ENCODE results near the gene PLCB4. TPM values are rescaled to one million over a fixed set of nuclear protein-coding genes. Genes with fewer than 3 reads are reported as not detected.
A peak's percentile ranks its signal among the peaks of the same experiment; 100 is the strongest.

Gene PLCB4
- total RNA-seq, 1 experiment from 2014 or later, result 10.0 TPM

DNA sequence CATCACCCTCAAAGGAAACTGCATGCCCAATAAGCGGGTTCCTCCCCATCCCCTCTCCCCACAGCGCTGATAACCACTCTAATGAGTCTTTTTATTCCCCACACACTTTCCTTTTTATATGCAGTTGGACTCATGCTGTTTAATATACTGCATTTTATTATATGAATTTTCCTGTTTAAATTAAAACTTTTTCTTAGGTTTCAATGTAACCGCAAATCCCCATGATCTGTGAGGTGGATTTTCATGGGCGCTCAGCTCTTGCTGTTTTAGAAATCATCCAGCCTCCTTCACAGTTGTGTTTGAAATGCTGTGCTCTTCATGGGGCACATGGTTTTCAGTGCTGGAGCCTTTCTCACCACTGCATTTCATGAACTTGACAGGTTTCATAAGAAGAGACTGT is 280.4 kb downstream of the PLCB4 start:
- DNase-seq (ENCODE audit: low read depth), result no peak
- in situ Hi-C loops (cut with HindIII; ENCODE audit: low pct_unique_long_range_greater_than_20kb, low sequenced_read_pairs), result no loop called here

DNA sequence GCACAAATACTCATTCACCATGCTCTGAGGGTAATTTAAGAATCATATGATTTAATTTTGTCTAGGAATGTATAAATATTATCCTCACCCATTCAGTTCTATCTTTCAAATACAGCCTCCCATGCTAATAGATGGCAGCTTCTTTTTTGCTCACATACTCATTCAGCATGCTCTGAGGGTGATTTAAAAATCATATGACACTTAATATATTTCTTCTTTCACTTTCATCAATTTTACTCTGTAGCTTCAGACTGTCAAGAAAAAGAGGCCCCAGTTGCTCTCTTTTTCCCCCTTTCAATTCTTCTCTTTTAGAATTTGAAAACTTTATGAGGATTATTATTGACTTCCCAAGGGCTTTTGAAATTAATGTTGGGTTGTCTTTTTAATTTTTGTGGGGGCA is 283.9 kb downstream of the PLCB4 start:
- no peak for DNase-seq (ENCODE audit: low read depth)
- in situ Hi-C loops (cut with HindIII; ENCODE audit: low pct_unique_long_range_greater_than_20kb, low sequenced_read_pairs), result loop anchor here (25.0 kb wide), 2 partner anchors 490 to 590 kb away; no protein-coding TSS in a partner anchor

DNA sequence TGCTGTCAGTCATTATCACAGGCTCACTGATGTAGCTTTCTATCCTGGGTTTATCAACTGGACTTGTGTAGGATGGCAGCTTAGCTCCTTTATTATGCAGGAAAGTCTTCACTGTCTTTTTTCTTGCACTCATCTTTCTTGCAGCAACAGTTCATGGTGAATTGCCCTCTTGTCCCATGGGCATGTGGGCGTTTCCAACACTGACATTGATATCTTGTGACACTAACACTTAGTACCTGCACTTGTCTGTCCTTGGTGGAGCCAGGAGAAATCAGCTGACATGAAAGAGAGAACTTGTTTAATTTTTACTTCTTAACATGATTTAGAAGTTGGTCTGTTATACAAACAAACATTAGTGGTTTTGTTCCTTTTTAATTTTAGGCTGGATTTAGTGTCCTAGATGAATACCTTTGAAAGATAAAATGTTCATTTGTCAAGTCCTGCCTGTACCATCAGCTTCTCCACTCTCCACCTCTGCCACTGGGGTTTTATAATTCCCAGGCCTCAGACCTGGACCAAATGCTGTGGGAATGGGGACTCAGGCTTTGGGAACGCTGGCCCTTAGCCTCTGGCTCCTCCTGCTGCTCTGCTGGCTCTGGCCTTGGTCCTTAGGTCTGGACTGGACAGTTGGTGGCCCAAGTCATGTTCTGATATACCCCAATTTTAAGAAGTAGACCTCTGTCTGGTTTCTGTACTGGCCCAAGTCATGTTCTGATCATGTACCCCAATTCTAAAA is 284.5 kb downstream of the PLCB4 start:
- no peak for DNase-seq (ENCODE audit: low read depth)
- in situ Hi-C loops (cut with HindIII; ENCODE audit: low pct_unique_long_range_greater_than_20kb, low sequenced_read_pairs), result loop anchor here (25.0 kb wide), 2 partner anchors 491 to 591 kb away; no protein-coding TSS in a partner anchor

DNA sequence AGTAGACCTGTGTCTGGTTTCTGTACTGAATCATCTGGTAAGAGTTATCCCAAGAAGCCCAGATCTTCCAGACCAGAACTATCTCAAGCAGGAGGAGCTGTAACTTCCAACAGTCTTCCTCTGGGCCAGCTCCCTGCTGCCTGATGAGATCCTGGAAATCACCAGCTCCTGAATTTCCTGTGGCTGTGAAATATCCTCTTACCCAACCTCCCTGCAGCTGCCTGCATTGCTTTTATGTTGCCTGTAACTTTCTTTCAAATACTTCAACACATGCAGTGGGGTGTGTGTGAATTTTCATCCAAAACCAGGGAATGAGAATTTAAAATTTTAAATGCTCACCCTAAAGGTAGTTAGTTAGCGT is 285.0 kb downstream of the PLCB4 start:
- DNase-seq (ENCODE audit: low read depth), result no peak
- in situ Hi-C loops (cut with HindIII; ENCODE audit: low pct_unique_long_range_greater_than_20kb, low sequenced_read_pairs), result loop anchor here (25.0 kb wide), 2 partner anchors 492 to 592 kb away; no protein-coding TSS in a partner anchor

DNA sequence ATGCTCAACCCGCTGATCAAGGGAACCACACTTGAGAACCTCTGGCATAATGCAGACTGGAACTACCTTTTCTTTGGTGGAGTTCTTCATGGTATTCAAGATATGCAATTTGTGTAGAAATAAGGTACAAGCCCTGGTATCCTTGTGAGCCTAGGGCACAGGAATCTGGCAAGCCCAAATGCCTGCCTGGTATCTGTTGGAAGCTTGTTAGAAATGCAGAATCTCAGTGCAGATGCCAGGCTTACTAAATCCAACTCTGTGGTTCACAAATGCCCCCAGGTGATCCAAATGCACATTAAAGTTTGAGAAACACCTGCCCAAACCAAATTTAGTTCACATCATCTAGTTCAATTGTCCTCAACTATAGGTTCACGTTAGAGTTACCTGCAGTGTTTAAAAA is 285.7 kb downstream of the PLCB4 start:
- no peak for DNase-seq (ENCODE audit: low read depth)
- in situ Hi-C loops (cut with HindIII; ENCODE audit: low pct_unique_long_range_greater_than_20kb, low sequenced_read_pairs), result loop anchor here (25.0 kb wide), 2 partner anchors 492 to 592 kb away; no protein-coding TSS in a partner anchor

DNA sequence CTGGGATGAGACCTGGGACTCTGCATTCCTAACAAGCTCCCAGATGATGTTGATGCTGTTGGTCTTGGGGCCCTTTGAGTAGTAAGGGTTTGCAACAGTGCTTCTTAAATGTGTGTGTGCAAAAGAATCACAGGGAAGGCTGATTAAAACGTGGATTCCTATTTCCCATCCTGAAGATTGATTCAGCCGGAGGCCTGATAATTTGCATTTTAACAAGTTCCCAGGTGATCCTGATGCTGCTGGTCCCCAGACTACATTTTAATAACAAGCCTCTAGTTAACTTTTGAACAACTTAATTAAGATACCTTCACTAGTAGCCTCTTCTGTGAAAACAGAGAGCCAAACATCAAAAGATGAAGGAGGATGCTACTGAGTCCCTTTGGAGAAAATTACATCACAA is 289.1 kb downstream of the PLCB4 start:
- DNase-seq (ENCODE audit: low read depth), result no peak
- in situ Hi-C loops (cut with HindIII; ENCODE audit: low pct_unique_long_range_greater_than_20kb, low sequenced_read_pairs), result loop anchor here (25.0 kb wide), 2 partner anchors 496 to 596 kb away; no protein-coding TSS in a partner anchor

DNA sequence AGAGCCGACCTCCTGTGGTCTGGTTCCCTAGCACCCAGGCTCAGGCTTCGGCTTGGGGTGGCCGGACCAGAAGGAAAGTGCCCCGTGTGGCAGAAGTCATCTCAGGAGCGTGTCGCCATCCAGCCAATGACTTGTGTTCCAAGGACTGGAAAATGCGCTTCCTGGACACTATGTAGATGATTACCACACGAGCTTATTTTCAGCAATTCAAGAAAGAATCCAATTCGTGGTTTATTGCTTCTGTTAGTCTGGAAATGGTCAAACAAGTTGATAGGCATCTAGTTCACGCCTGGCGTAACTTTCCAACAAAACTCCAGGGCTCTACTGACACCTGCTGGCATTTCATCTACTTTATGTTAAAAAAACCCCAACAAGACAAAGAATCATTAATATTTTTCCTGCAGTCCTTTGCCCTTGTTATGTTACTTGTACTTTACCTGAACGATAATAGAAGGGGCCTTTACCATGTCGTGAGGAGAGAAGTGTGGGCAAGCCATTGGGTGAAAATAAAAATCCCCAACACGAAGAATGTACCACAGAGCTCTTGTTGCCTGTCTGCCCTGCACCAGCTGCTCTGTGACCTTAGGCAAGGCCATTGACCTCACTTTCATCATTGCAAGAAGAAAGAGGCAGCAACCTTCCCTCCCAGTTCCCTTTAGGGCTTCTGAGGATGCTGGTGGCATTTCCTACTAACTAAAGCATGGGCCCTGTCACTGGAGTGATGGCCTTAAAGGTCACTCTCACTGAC is 290.8 kb downstream of the PLCB4 start:
- in situ Hi-C loops (cut with HindIII; ENCODE audit: low pct_unique_long_range_greater_than_20kb, low sequenced_read_pairs), result loop anchor here (25.0 kb wide), 2 partner anchors 497 to 597 kb away; no protein-coding TSS in a partner anchor
- peak; percentile 59 for DNase-seq (ENCODE audit: low read depth)

DNA sequence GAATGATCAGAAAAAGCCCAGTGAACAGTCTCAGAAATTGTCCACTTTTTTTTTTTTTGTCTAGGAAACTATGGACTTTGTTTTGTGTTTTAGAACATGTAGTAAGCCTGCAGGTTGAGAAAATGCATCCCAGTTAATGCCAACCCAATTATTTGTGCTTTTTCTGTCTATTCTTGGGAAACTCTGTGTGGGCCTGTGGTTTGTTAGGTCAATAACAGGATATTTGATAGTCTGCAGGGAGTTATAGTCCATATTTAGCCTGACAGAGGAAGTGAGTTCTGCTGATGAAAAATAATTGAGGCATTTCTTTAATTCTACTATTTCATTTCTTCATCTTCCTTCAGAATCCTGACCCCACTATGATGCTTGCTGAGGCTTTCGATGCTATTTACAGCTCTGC is 291.5 kb downstream of the PLCB4 start:
- in situ Hi-C loops (cut with HindIII; ENCODE audit: low pct_unique_long_range_greater_than_20kb, low sequenced_read_pairs), result loop anchor here (25.0 kb wide), 2 partner anchors 498 to 598 kb away; no protein-coding TSS in a partner anchor

DNA sequence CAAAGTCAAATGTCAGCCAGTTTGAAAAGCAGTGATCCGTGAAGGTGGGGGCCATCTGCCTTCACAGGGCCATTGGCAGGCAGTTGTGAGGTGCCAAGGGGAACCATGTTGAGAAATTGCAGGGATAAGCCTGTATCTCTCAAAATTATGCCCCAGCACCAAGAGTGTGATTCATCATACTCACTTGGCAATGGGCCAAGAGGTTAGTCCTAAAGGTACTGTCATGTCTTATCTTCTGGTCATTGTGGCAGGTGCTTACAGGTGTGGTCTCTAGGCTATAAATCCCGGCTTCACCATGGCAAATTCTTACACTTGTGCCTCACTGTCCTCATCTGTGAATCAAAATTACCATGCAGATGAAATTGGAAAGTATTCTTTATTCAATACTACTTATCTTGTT is 294.8 kb downstream of the PLCB4 start:
- no peak for DNase-seq (ENCODE audit: low read depth)
- in situ Hi-C loops (cut with HindIII; ENCODE audit: low pct_unique_long_range_greater_than_20kb, low sequenced_read_pairs), result loop anchor here (25.0 kb wide), 2 partner anchors 501 to 601 kb away; no protein-coding TSS in a partner anchor

More for the DNA sequence above, 291.5 kb downstream of the PLCB4 start:
- no peak for DNase-seq (ENCODE audit: low read depth)

DNA sequence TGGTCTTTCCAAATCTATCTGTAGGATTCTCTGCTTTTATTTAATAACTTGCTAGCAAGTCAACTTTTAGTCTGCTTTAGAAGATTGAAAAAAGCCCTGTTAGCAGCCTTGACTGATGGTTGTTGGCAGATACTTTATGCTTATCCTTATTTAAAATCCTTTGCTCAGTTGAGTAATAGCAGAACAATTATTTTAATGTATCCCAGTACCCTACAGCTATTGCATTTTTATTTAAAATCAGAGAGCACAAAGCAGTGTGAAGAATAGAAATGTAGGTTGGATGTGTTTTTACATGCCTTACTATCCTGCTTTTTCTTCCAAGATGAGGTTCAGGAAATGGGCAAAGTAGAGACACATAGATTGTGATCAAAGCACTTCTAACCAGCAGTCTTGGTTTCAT is 298.4 kb downstream of the PLCB4 start:
- in situ Hi-C loops (cut with HindIII; ENCODE audit: low pct_unique_long_range_greater_than_20kb, low sequenced_read_pairs), result loop anchor here (25.0 kb wide), 2 partner anchors 505 to 605 kb away; no protein-coding TSS in a partner anchor
- DNase-seq (ENCODE audit: low read depth), result no peak

DNA sequence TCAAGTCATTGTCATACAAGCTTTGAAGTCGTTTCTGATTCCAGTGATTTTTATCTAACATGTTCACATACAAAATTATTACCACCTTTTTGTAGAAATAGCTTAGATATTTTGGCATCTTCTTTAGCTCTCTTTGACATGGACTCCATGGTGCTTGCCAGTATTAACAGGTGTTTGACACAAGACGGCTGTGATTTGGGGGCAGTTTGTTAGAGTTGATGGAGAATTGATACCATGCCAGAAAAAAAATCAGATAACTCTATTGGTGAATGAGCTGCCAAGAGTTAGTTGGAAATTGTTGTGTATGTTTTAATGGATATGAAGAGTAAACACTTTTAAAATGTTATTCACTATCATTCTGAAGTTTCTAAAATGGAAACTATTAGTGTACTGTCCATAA is 298.9 kb downstream of the PLCB4 start:
- DNase-seq (ENCODE audit: low read depth), result no peak
- in situ Hi-C loops (cut with HindIII; ENCODE audit: low pct_unique_long_range_greater_than_20kb, low sequenced_read_pairs), result loop anchor here (25.0 kb wide), 2 partner anchors 505 to 605 kb away; no protein-coding TSS in a partner anchor

DNA sequence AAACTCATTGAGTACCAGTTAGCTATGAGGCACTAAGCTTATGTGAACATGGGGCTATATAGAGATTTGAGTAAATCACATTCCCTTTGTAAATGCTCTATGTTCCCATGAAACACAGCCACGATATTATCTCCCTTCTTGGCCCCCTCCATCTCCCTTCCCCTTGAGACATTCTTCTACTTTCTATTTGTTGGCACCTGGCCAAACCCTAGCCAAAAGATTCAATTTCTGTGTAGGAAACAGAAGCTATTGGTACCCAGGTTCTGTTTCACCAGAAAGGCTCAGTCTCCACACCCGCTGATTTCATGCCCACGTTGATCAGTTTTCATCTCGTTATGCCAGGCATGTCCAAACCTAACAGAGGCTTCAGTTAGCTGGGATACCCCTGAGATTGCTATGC is 300.0 kb downstream of the PLCB4 start:
- DNase-seq (ENCODE audit: low read depth), result no peak
- in situ Hi-C loops (cut with HindIII; ENCODE audit: low pct_unique_long_range_greater_than_20kb, low sequenced_read_pairs), result loop anchor here (25.0 kb wide), 2 partner anchors 507 to 607 kb away; no protein-coding TSS in a partner anchor

DNA sequence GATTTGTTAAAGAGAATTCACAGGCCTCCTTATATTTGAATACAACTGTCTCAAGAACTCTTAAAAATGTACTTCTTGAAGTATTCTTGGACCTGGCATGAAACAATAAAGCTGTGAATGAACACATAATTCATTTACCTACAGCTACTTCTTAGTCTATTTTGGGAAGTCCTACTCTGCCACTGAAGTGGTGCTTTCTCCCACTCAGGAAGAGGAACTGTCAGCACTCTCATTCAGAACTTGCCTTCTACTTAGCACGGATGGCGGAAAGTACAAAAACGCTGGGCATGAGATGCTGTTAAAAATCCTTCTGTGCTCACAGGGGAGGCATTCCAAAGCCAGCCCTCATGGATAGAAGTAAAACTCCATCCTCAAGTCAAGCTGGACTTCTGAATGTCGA is 300.7 kb downstream of the PLCB4 start:
- DNase-seq (ENCODE audit: low read depth), result no peak
- in situ Hi-C loops (cut with HindIII; ENCODE audit: low pct_unique_long_range_greater_than_20kb, low sequenced_read_pairs), result loop anchor here (25.0 kb wide), 2 partner anchors 507 to 607 kb away; no protein-coding TSS in a partner anchor

DNA sequence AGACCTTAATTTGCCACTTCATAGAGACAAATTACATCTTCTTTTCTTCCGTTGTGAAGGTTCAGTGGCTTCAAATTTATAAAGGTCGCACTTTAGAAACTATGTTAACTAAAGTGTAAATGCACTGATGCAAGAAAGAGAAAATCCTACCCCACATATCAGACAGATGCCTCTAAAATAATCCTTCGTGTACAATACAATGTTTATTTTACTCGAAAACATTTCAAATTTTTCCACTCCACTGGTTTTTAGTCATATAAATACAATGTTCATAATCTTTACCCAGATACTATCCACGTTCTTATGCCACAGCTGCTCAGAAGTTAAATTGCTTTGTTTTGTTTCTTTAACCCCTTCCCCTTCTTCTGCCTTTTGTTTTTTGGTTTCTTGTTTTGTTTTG is 305.2 kb downstream of the PLCB4 start:
- peak; percentile 95 for DNase-seq (ENCODE audit: low read depth)
- in situ Hi-C loops (cut with HindIII; ENCODE audit: low pct_unique_long_range_greater_than_20kb, low sequenced_read_pairs), result loop anchor here (25.0 kb wide), 2 partner anchors 512 to 612 kb away; no protein-coding TSS in a partner anchor

DNA sequence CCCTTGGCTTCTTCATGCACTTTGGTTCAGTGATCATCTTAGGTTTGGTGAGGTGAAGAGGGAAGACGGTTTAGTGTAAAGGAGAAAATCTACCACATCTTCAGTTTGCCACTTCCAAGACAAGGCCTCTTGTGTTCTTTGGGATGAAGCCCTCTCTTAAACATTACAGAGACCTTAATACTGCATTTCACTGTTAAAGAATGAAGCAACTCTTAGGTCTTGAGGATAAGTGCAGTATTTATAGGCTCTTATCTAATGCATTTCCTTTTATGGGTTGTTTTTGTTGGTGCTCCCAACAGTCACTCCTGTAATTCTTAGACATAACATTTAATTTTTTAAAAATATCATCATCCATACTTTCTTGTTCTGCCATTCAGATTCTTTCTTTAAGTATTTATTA is 305.6 kb downstream of the PLCB4 start:
- in situ Hi-C loops (cut with HindIII; ENCODE audit: low pct_unique_long_range_greater_than_20kb, low sequenced_read_pairs), result loop anchor here (25.0 kb wide), 2 partner anchors 512 to 612 kb away; no protein-coding TSS in a partner anchor
- DNase-seq (ENCODE audit: low read depth), result no peak

DNA sequence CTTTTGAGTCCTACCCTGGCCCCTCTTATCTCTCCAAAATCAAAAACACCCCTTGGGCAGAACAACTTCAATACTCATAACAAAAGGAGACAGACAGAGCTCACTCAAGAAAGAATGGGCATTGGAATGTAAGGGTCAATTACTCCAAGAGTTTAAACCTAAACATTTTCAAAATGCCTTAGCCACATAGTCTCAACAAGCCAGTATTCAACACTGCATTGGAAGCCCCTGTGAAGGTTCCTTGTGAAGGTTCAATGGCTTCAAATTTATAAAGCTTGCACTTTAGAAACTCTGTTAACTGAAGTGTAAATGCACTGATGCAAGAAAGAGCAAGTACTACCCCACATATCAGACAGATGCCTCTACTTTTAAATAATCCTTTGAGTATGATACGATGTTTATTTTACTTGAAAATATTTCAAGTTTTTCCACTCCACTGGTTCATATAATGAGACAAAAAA is 306.4 kb downstream of the PLCB4 start:
- in situ Hi-C loops (cut with HindIII; ENCODE audit: low pct_unique_long_range_greater_than_20kb, low sequenced_read_pairs), result no loop called here
- peak; percentile 94 for DNase-seq (ENCODE audit: low read depth)

DNA sequence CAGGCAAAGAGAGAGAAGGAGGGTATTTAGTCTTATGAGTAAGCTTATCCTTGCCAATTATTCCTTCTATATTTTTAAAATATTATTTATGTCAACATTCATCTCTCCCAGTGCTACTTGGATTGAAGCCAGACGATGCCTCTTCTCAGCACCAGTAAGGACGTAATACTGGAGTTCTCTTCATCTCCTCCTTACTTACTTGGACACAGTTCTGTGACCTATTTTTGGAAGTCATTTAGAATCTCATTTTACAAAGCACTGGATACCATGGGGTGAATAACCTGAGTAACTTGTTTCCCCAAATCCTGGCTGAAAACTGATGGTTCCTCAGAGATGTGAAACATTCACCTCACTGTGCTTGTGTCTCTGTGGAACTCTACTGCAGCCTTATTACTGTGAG is 308.1 kb downstream of the PLCB4 start:
- in situ Hi-C loops (cut with HindIII; ENCODE audit: low pct_unique_long_range_greater_than_20kb, low sequenced_read_pairs), result no loop called here
- no peak for DNase-seq (ENCODE audit: low read depth)

Measured in Caki2 (cell line).